ENCODE data around the gene INO80D. TPM values are rescaled to one million over a fixed set of nuclear protein-coding genes. Genes with fewer than 3 reads are reported as not detected.

The INO80D gene
- total and polyA plus RNA-seq, 2 of the 13 experiments (the other 11 are each of a cell fraction or from before 2014, with no cell fraction given): 7.6 to 7.9 TPM

DNA sequence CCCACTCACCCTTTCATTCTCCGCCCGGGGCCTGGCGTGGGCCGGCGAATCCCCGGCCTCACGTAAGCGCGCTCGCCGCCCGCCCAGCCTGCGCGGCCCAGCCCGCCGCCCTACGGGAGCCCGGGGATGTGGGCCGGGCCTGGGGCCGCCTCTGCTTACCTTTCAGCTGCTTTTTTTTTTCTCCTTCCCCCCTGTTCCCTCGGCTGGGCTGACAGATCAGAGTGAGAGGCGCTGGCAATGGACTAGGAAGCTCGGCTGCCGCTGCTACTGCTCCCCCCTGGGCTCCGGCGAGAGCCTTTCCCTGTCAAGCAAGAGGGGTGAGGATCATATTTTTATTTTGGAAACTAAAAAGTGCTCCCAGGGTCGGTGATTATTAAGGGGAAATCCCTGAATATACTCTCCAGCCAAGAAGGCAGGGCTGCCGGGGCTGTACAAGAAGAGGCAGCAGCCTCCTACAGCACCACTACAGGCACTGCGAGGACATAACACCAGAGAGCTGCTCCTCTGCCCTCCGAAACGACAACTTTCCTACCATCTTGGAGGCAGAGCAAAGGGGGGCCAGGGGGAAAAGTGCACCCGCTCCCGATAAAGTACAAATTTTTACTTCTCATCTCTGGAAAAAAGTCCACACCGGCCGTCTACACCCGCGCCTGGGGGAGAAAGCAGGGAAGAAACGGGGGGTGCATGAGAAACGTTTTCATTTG is at the start of gene INO80D (continued):
- TF ChIP-seq, protein P1, sequence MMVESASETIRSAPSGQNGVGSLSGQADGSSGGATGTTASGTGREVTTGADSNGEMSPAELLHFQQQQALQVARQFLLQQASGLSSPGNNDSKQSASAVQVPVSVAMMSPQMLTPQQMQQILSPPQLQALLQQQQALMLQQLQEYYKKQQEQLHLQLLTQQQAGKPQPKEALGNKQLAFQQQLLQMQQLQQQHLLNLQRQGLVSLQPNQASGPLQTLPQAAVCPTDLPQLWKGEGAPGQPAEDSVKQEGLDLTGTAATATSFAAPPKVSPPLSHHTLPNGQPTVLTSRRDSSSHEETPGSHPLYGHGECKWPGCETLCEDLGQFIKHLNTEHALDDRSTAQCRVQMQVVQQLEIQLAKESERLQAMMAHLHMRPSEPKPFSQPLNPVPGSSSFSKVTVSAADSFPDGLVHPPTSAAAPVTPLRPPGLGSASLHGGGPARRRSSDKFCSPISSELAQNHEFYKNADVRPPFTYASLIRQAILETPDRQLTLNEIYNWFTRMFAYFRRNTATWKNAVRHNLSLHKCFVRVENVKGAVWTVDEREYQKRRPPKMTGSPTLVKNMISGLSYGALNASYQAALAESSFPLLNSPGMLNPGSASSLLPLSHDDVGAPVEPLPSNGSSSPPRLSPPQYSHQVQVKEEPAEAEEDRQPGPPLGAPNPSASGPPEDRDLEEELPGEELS (CRISPR knock-in tag; IDR thresholded peaks at IDR 0.05): 0 out of 2 replicates have a peak, but pooled peaks have one; percentile 41
- TF ChIP-seq KAT8 (CRISPR knock-in tag; IDR thresholded peaks at IDR 0.05) (no peak; the same call in 1 of the 2 replicates), LCORL (IDR thresholded peaks at IDR 0.05) (peak; percentile 81), LCORL (CRISPR knock-in tag; IDR thresholded peaks at IDR 0.05) (no peak), FOXO1 (CRISPR knock-in tag; IDR thresholded peaks at IDR 0.05) (0 out of 2 replicates have a peak, but pooled peaks have one; percentile 0), ZFAT (CRISPR knock-in tag; conservative IDR thresholded peaks at IDR 0.05) (0 out of 2 replicates have a peak, but pooled peaks have one; percentile 64), TMF1 (CRISPR knock-in tag; IDR thresholded peaks at IDR 0.05; ENCODE audit: low read depth) (peak; percentile 15; the same call in 1 of the 2 replicates), SPEN (CRISPR knock-in tag; IDR thresholded peaks at IDR 0.05; ENCODE audit: low read depth) (peak; percentile 88; the same call in 1 of the 2 replicates), ZNF10 (CRISPR knock-in tag; IDR thresholded peaks at IDR 0.05; ENCODE audit: borderline replicate concordance, low read depth) (no peak), KDM5B (CRISPR knock-in tag; IDR thresholded peaks at IDR 0.05; ENCODE audit: borderline replicate concordance) (no peak), PTBP1 (IDR thresholded peaks at IDR 0.05; ENCODE audit: low read depth, low read length, poor library complexity, severe bottlenecking) (peak; percentile 93), PITX1 (CRISPR knock-in tag; IDR thresholded peaks at IDR 0.05) (peak; percentile 41; the same call in 1 of the 2 replicates)
- TF ChIP-seq, protein P2, sequence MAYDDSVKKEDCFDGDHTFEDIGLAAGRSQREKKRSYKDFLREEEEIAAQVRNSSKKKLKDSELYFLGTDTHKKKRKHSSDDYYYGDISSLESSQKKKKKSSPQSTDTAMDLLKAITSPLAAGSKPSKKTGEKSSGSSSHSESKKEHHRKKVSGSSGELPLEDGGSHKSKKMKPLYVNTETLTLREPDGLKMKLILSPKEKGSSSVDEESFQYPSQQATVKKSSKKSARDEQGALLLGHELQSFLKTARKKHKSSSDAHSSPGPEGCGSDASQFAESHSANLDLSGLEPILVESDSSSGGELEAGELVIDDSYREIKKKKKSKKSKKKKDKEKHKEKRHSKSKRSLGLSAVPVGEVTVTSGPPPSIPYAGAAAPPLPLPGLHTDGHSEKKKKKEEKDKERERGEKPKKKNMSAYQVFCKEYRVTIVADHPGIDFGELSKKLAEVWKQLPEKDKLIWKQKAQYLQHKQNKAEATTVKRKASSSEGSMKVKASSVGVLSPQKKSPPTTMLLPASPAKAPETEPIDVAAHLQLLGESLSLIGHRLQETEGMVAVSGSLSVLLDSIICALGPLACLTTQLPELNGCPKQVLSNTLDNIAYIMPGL (CRISPR knock-in tag; IDR thresholded peaks at IDR 0.05; ENCODE audit: borderline replicate concordance in 1 of 2, low read depth in 1 of 2): peak; percentile 71 to 98
- TF ChIP-seq, protein P3, sequence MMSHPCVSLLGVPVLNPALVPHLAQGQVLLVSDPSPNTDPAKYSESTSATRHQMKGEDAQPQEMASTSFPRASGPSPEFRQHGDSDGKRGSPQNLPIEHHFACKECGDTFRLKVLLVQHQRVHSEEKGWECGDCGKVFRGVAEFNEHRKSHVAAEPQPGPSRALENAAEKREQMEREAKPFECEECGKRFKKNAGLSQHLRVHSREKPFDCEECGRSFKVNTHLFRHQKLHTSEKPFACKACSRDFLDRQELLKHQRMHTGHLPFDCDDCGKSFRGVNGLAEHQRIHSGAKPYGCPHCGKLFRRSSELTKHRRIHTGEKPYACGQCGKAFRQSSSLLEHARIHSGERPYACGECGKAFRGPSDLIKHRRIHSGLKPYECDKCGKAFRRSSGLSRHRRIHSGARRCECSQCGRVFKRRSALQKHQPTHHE (CRISPR knock-in tag; IDR thresholded peaks at IDR 0.05; ENCODE audit: borderline replicate concordance): no peak

Measured in HepG2 (cell line).